Endothelial cell of umbilical vein (primary cell): ENCODE measurements around the gene SLC11A1. TPM values are rescaled to one million over a fixed set of nuclear protein-coding genes. Genes with fewer than 3 reads are reported as not detected.

Source experiments
- BruUV-seq: library from RNA; stranded (reverse); fragments of 400-500 nt; replicated peaks from 2 replicates; lab custom pipeline; 2021; lab: Mats Ljungman, UMichigan
- CTCF ChIA-PET: fragments of 300-600, 350-600 bp; sonication (Branson Sonifier 250); formaldehyde crosslinking; loops from one replicate; lab custom pipeline; 2021; ENCODE audit warnings: antibody characterized with exemption, inconsistent platforms; lab: Charles Lee
- POLR2A ChIA-PET: fragments of 300-600, 350-600 bp; sonication (Branson Sonifier 250); formaldehyde crosslinking; loops from one replicate; lab custom pipeline; 2021; ENCODE audit warnings: antibody characterized with exemption, inconsistent platforms; lab: Charles Lee
- DNase-seq: peaks from one replicate; pipeline ENCODE4 v3.0.0-alpha.2; 2011; ENCODE audit warnings: low read depth, low spot score
- FAIRE-seq: peaks from 2 replicates; lab custom pipeline; 2011; peaks lifted over from hg19 to GRCh38; lab: Jason Lieb, UNC
- H2AFZ ChIP-seq: 2 replicates; pipeline ENCODE4 v1.6.0; 2012; ENCODE audit warnings: low read depth, low read length, control low read depth, inconsistent platforms
- H3K27ac ChIP-seq: 2 replicates; pipeline ENCODE4 v1.5.1; 2011; ENCODE audit warnings: low read depth, mild to moderate bottlenecking, control low read depth, low read length, moderate library complexity; ENCODE audit not compliant: insufficient read depth
- H3K27me3 ChIP-seq, 2 experiments: 2 replicates each; pipeline versions ENCODE4 v1.6.0 to v1.6.1; 2011; ENCODE audit warnings: low read length in 2 of 2, mixed read lengths in 1 of 2; ENCODE audit not compliant: control insufficient read depth in 2 of 2, insufficient read depth in 2 of 2
- H3K36me3 ChIP-seq, 2 experiments: 2 replicates in 1 of 2; 3 replicates in 1 of 2; pipeline ENCODE4 v1.5.1; 2011; ENCODE audit warnings: low read length in 2 of 2, mild to moderate bottlenecking in 1 of 2, moderate library complexity in 1 of 2; ENCODE audit not compliant: control insufficient read depth in 2 of 2, insufficient read depth in 2 of 2; ENCODE audit errors: extremely low read depth in 1 of 2
- H3K4me1 ChIP-seq: 3 replicates; pipeline ENCODE4 v1.5.1; 2011; ENCODE audit warnings: mild to moderate bottlenecking, low read length; ENCODE audit not compliant: control insufficient read depth, insufficient read depth; ENCODE audit errors: extremely low read depth
- H3K4me2 ChIP-seq: 2 replicates; pipeline ENCODE4 v1.6.1; 2011; ENCODE audit warnings: low read length, control low read depth, mixed read lengths; ENCODE audit not compliant: insufficient read depth
- H3K4me3 ChIP-seq, 3 experiments: fragments of 200-600 bp in 1 of 3; sonication (generic), shearing (Covaris generic) in 1 of 3; replicated peaks in 1 of 3; 2 replicates each; pipeline ENCODE4 v1.5.1; 2011 to 2016; ENCODE audit warnings: control low read depth in 3 of 3, low read length in 3 of 3, mild to moderate bottlenecking in 2 of 3, inconsistent platforms in 1 of 3, low read depth in 1 of 3, moderate library complexity in 1 of 3; ENCODE audit not compliant: insufficient read depth in 1 of 3
- H3K79me2 ChIP-seq: 2 replicates; pipeline ENCODE4 v1.6.0; 2012; ENCODE audit warnings: low read length, inconsistent platforms; ENCODE audit not compliant: control insufficient read depth, insufficient read depth
- H3K9ac ChIP-seq: replicated peaks from 2 replicates; pipeline ENCODE3; 2011; ENCODE audit warnings: low read length, control low read depth; ENCODE audit not compliant: insufficient read depth; ENCODE audit errors: extremely low read depth
- H3K9me1 ChIP-seq: replicated peaks from 3 replicates; pipeline ENCODE4 v1.6.0; 2011; ENCODE audit warnings: mild to moderate bottlenecking, low read length; ENCODE audit not compliant: control insufficient read depth, insufficient read depth; ENCODE audit errors: extremely low read depth
- H3K9me3 ChIP-seq: replicated peaks from 2 replicates; pipeline ENCODE4 v1.5.1; 2012; ENCODE audit warnings: low read length, inconsistent platforms; ENCODE audit not compliant: control insufficient read depth, insufficient read depth
- H4K20me1 ChIP-seq: replicated peaks from 2 replicates; pipeline ENCODE3; 2011; ENCODE audit warnings: mild to moderate bottlenecking, low read length; ENCODE audit not compliant: control insufficient read depth, insufficient read depth; ENCODE audit errors: extremely low read depth
- CTCF ChIP-seq, 2 donors: IDR thresholded peaks; 1 replicate in 1 of 2; 2 replicates in 1 of 2; pipeline ENCODE4 v1.5.1; 2011; ENCODE audit warnings: low read length in 2 of 2, mild to moderate bottlenecking in 2 of 2, moderate library complexity in 2 of 2, control low read depth in 1 of 2, inconsistent platforms in 1 of 2, low read depth in 1 of 2; ENCODE audit not compliant: insufficient read depth in 1 of 2; ENCODE audit errors: extremely low read depth in 1 of 2
- EZH2 ChIP-seq: IDR thresholded peaks from 2 replicates; pipeline ENCODE4 v1.6.1; 2012; ENCODE audit warnings: borderline replicate concordance, low read depth, mild to moderate bottlenecking, moderate library complexity, low read length, inconsistent platforms; ENCODE audit not compliant: severe bottlenecking
- FOS ChIP-seq: IDR thresholded peaks from 2 replicates; pipeline ENCODE4 v1.6.1; 2011; ENCODE audit warnings: mild to moderate bottlenecking, low read length, moderate library complexity, borderline replicate concordance; ENCODE audit not compliant: insufficient read depth
- GATA2 ChIP-seq: IDR thresholded peaks from 2 replicates; pipeline ENCODE4 v1.7.0; 2011; ENCODE audit warnings: low read depth, mild to moderate bottlenecking, moderate library complexity, mixed read lengths, low read length; ENCODE audit not compliant: insufficient read length, insufficient read depth
- JUN ChIP-seq: IDR thresholded peaks from 2 replicates; pipeline ENCODE4 v1.6.1; 2011; ENCODE audit warnings: borderline replicate concordance, low read depth; ENCODE audit not compliant: insufficient read length, insufficient read depth
- MYC ChIP-seq: IDR thresholded peaks from one replicate; pipeline ENCODE4 v1.6.1; 2011; ENCODE audit warnings: mild to moderate bottlenecking, low read depth, low read length
- POLR2A ChIP-seq: IDR thresholded peaks from 2 replicates; pipeline ENCODE4 v1.6.1; 2012; ENCODE audit warnings: low read depth, mild to moderate bottlenecking, control low read depth, low read length
- dilution Hi-C: fragments of 300-500 bp; cut with MboI; formaldehyde crosslinking; loops from one replicate; pipeline ENCODE4 v1.15.0; 2019; ENCODE audit warnings: low sequenced_read_pairs; ENCODE audit not compliant: extremely low pct_ligation_motif_present
- intact Hi-C: fragments of 100-400 bp; cut with micrococcal nuclease; formaldehyde crosslinking; loops from one replicate; pipeline ENCODE4 v1.10.0; 2022
- polyA plus RNA-seq, 4 experiments: library from polyadenylated mRNA; depleted of rRNA in 3 of 4; stranded (reverse) in 3 of 4; unstranded in 1 of 4; fragments of >200 nt; gene quantifications; 2 replicates each; pipeline versions ENCODE4 v1.2.1 to v1.2.3, GENCODE V29; 2011 to 2012; ENCODE audit warnings: missing spikeins in 1 of 4
- total RNA-seq: library from RNA; stranded (reverse); gene quantifications from 2 replicates; pipeline ENCODE4 v1.2.3, GENCODE V29; 2021

SLC11A1 gene
- total and polyA plus RNA-seq, 2 donors (not counting 3 experiments of a cell fraction or from before 2014, with no cell fraction given) = 0.03 TPM; not detected in 1

GRCh38 chr2:218360453-218360852 lies 21.6 kb upstream of the SLC11A1 start:
- intact Hi-C loops (no loop called here), dilution Hi-C loops (no loop called here)
- no peaks in the 10 kb centered on the region for H3K27me3 ChIP-seq
- TF ChIP-seq JUN (no peak), POLR2A (no peak), FOS (no peak), EZH2 (no peak), GATA2 (no peak), CTCF (IDR thresholded peaks at IDR 0.05; ENCODE audit: extremely low read depth in 1 of 2, insufficient read depth in 1 of 2, low read depth in 1 of 2, low read length in 2 of 2) (no peak), MYC (no peak)
- CTCF ChIA-PET = interaction anchor here (1.1 to 1.6 kb wide), 3 partner anchors 17 to 59 kb away, joined by 3 to 7 read pairs (median 3); no protein-coding TSS in a partner anchor
- H3K4me1 ChIP-seq = no peaks in the 10 kb centered on the region
- no peaks in the 10 kb centered on the region for H4K20me1 ChIP-seq
- H3K9me3 ChIP-seq = no peaks in the 10 kb centered on the region
- H2AFZ ChIP-seq = no peak overlapping the region
- FAIRE-seq (no peak), DNase-seq (no peak)
- H3K4me3 ChIP-seq = no peak overlapping the region
- H3K9ac ChIP-seq = no peak overlapping the region
- no peaks in the 10 kb centered on the region for H3K36me3 ChIP-seq
- no peak overlapping the region for H3K4me2 ChIP-seq
- BruUV-seq = no TSS peak
- H3K9me1 ChIP-seq = no peaks in the 10 kb centered on the region
- H3K79me2 ChIP-seq = no peaks in the 10 kb centered on the region
- no peak overlapping the region for H3K27ac ChIP-seq
- POLR2A ChIA-PET = no interaction called here
